HG03196 (cell line): ENCODE measurements around the gene FRMPD4.
"Not testable (repeated sequence)": the region's sequence is repeated elsewhere in the genome, so short reads cannot be mapped to it uniquely, and the experiment has no call there.

ENCODE experiments used
- ATAC-seq: cut with Tn5 transposase; IDR thresholded peaks from one replicate; pipeline ENCODE4 v1.9.1; 2021; ENCODE audit not compliant: unreplicated experiment

FRMPD4 gene

GRCh38 chrX:12138361-12139313 is at the start of gene FRMPD4:
FRMPD4 (plus strand) TSS chrX:12138473; CDS start chrX:12138972, 499 bp downstream.
- no peak for ATAC-seq

DNA sequence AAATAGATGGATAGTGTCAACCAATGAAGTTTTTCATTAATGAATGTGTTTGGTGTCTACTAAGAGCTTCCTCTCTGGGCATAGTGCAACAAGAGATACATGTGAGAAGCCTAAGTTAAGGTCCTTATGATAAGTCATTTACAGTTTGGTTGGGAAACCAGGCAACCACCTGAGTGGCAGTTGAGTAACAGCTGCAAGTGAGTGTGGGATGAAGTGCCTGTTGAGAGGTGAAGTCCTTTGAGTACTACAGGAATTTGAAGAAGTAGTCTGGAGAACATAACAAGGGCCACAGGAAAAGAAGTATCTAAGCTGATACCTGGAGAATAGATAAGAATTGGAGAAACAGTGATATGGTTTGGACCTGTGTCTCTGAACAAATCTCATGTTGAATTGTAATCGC is 48.5 kb upstream of the FRMPD4 start:
- ATAC-seq: no peak

DNA sequence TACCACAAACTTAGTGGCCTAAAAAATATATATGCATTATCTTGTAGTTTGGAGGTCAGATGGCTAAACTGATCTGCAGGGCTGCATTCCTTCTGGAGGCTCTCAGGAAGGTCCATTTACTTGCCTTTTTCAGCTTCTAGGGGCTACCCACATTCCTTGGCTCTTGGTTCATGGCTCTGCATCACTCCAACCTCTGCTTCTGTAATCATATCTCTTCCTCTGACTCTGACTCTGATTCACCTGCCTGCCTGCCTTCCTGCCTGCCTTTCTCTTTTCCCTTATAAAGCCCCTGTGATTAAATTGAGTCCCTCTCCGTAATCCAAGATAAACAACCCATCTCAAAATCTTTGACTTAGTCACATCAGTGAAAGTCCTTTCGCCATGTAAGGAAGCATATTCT is 25.0 kb upstream of the FRMPD4 start:
- no peak for ATAC-seq

- ATAC-seq: no peak
Observed at GRCh38 chrX:12115377-12115776, 22.9 kb upstream of the FRMPD4 start.

DNA sequence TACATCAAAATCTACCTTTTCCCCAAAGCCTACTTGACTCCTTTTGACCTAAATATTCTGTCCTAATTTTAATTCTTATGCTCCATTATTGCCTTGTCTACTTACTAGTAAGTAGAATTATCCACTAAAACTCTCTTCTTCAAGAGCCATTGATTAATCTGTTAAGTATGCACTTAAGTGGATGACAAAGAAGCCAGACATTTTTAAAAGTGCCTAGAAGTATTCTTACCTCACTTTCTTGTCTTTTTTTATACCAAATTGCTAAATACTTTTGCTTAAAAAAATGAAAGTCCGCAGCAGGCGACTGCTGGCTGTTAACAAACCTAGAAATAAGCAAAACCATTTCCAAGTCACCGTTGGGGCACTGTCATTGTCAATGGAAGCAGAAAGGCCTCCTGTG is 20.1 kb upstream of the FRMPD4 start:
- no peak for ATAC-seq

DNA sequence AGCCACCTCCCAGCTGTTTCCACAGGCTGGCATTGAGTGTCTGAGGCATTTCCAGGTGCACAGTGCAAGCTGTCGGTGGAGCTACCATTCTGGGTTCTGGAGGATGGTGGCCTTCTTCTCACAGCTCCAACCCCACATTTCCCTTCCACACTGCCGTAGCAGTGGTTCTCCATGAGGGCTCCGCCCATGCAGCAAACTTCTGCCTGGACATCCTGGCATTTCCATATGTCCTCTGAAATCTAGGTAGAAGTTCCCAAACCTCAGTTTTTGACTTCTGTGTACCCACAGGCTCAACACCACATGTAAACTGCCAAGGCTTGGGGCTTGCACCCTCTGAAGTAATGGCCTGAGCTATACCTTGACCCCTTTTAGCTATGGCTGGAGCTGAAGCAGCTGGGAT is 10.3 kb upstream of the FRMPD4 start:
- no peak for ATAC-seq

GRCh38 chrX:12137951-12138360 is 317 bp upstream of the FRMPD4 start:
- no peak for ATAC-seq

DNA sequence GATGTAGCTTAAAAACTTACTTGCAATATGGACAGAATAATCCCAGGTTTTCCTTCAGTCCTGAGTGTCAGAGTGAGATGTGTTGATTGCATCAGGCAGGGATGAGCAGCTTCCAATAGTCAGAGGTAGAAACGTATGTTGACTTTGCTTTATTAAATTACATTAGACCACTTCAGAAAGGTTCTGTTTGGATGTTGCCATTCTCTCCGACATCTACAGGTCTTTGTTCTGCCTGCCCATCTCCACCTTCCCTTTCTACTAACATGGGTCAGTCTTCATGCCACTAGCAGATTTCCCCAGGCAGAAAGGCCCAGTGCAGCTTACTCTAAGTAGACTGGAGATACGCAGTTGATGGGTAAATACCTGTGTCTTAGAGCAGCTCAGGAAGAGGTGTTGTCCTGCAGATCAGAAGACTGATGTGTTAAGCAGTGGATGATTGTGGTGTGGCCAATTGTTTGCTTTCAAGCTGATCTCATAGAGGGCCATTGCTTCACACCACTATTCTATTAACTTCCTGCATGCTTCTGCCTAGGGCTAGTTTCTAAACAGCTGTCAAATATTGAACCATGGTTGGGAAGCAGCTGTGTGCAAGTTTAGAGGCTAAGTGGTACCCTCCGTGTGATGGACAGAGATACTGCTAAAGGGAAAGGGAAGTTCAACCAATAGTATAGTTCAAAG is 1.8 kb downstream of the FRMPD4 start:
- no peak for ATAC-seq

DNA sequence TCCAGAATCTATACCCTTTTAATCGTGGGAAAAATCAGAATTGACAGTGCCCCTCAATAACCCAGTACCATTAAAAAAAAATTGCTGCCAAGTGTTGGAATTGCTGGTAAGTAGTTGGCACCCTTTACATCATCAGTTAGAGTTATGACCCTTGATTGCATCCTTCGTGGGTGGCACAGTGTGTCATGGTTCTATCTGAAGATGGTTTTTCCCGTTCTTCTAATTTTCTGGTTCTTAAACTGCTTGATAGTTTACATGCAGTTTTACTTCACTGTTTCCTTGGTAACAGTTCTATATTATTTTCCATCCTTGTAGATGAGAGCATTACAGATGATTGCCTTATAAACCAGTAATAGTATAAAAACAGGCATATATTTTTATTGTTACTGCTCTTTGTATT is 3.2 kb downstream of the FRMPD4 start:
- ATAC-seq: no peak

GRCh38 chrX:12142661-12143060 is 4.4 kb downstream of the FRMPD4 start:
- ATAC-seq: no peak

DNA sequence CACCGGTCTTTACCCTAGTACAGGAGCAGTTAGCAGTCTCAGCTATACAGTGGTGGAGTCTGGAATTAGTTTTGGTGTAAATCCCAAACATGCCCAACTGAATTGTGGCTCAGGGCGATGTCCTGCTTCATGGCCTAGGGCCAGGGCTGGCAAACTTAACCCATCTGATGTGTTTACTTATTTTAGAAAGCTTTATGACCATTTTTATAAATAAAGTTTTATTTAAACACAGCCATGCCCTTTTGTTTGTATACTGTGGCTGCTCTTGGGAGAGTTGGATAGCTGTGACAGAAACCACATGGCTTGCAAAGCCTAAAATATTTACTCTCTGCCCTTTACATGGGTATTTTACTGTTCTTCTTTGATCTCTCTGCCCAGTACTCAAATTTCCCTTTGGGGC is 7.1 kb downstream of the FRMPD4 start:
- no peak for ATAC-seq

GRCh38 chrX:12149670-12150407 is 11.6 kb downstream of the FRMPD4 start:
- no peak for ATAC-seq

- ATAC-seq: no peak
Observed at GRCh38 chrX:12153317-12153716, 15.0 kb downstream of the FRMPD4 start.

DNA sequence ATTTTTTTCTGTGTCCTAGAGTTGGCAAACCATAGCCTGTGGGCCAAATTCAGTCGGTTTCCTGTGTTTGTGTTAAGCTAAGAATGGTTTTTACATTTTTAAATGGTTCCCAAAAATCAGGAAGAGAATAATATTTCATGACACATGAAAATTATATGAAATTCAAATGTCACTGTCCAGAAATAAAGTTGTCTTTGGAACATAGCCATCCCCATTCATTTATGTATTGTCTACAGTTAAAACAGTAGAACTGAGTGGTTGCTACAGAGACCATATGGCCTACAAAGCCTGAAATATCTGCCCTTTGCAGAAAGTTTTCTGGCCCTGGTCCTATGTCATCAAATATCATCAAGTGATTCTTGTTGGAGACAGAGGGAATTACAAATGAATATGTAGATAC is 15.5 kb downstream of the FRMPD4 start:
- ATAC-seq: no peak

DNA sequence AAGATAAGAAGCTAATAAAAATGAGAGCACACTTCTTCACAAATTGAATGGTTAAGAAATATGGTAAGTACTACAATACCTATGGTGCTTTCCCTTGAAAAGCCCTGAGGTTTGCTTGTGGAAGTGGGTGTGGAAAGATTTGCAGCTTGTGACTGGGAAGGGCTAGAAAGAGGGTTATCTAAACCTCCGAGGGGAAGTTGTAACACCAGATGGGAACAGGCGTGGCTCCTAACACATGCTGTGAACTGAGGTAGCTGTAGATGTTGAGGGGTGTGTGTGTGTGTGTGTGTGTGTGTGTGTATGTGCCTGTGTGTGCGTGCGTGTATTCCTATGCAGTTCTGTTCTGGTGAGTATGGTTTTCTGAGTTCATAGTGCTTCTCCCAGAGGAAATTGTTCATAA is 21.5 kb downstream of the FRMPD4 start:
- ATAC-seq: no peak

GRCh38 chrX:12162420-12162819 is 24.1 kb downstream of the FRMPD4 start:
- ATAC-seq: no peak

GRCh38 chrX:12164180-12164579 is 25.9 kb downstream of the FRMPD4 start:
- not testable (repeated sequence) for ATAC-seq

- ATAC-seq: no peak
Observed at GRCh38 chrX:12170755-12171154, 32.5 kb downstream of the FRMPD4 start.

DNA sequence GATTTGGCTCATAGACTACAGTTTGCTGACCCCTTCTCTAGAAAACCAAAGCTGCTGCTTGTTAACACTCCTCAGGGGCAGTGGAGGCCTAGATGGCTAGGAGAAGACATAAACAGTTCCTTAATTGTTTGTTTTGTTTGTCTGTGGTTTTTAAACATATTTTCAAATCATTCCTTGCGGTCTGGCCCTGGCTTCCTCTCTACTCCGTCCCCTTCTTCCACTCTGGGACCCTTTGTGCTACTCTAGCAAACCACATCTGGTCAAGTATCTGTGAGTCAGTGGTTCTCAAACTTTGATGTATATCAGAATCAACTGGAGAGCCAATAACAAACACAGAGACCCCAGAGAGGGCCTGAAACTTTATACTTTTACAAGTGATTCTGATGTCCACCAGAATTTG is 36.1 kb downstream of the FRMPD4 start:
- ATAC-seq: no peak

GRCh38 chrX:12197030-12197429 is 58.8 kb downstream of the FRMPD4 start:
- no peak for ATAC-seq

DNA sequence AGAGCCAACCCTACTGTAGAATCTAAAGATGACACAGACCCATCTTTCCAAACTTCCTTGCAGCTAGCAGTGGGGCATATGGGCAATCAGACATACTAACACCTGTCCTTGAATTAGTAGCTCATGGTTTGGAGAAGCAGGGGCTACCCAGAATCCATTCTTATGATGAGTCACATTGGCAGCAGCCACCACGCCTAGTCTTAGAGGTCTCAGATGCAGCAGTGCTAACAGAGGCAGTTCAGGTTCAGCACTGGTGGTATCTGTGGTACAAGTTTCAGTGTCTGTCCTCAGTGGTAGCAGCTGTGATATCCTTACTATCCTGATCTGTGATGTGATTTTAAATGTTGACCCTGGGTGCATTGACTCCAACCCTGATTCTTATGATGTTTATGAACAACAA is 68.1 kb downstream of the FRMPD4 start:
- ATAC-seq: no peak
